Ammon's horn (tissue), 1 donor: ENCODE results near the gene CPN1.
"Not testable (repeated sequence)": the region's sequence is repeated elsewhere in the genome, so short reads cannot be mapped to it uniquely, and the experiment has no call there.

Experiments
- DNase-seq: peaks from one replicate; pipeline ENCODE4 v3.0.0-alpha.2; 2016; ENCODE audit warnings: low spot score

The CPN1 gene

GRCh38 chr10:100081075-100082001, at the start of gene CPN1:
CPN1 (minus strand) TSS chr10:100081869; CDS start chr10:100081625, 244 bp downstream.
- no peak for DNase-seq

GRCh38 chr10:100130831-100131230, 49.2 kb upstream of the CPN1 start:
- no peak for DNase-seq

- no peak for DNase-seq
Observed at GRCh38 chr10:100129424-100129823, 47.8 kb upstream of the CPN1 start.

- DNase-seq = no peak
Observed at GRCh38 chr10:100128951-100129350, 47.3 kb upstream of the CPN1 start.

GRCh38 chr10:100125335-100125734, 43.7 kb upstream of the CPN1 start:
- DNase-seq = not testable (repeated sequence)

GRCh38 chr10:100124097-100124496, 42.4 kb upstream of the CPN1 start:
- no peak for DNase-seq

- no peak for DNase-seq
Observed at GRCh38 chr10:100122780-100123179, 41.1 kb upstream of the CPN1 start.

- DNase-seq = no peak
Observed at GRCh38 chr10:100120550-100120949, 38.9 kb upstream of the CPN1 start.

GRCh38 chr10:100119726-100120125, 38.1 kb upstream of the CPN1 start:
- no peak for DNase-seq

- no peak for DNase-seq
Observed at GRCh38 chr10:100114976-100115770, 33.5 kb upstream of the CPN1 start.

GRCh38 chr10:100114460-100114859, 32.8 kb upstream of the CPN1 start:
- DNase-seq = no peak

- no peak for DNase-seq
Observed at GRCh38 chr10:100109670-100110069, 28.0 kb upstream of the CPN1 start.

GRCh38 chr10:100106865-100107264, 25.2 kb upstream of the CPN1 start:
- DNase-seq = no peak

- DNase-seq = no peak
Observed at GRCh38 chr10:100104300-100104699, 22.6 kb upstream of the CPN1 start.

GRCh38 chr10:100103581-100103980, 21.9 kb upstream of the CPN1 start:
- no peak for DNase-seq

- DNase-seq = no peak
Observed at GRCh38 chr10:100101192-100102076, 19.8 kb upstream of the CPN1 start.

GRCh38 chr10:100100651-100101184, 19.0 kb upstream of the CPN1 start:
- no peak for DNase-seq

- DNase-seq = no peak
Observed at GRCh38 chr10:100089241-100089640, 7.6 kb upstream of the CPN1 start.

GRCh38 chr10:100086708-100087107, 5.0 kb upstream of the CPN1 start:
- not testable (repeated sequence) for DNase-seq

- DNase-seq = no peak
Observed at GRCh38 chr10:100085596-100085995, 3.9 kb upstream of the CPN1 start.

- no peak for DNase-seq
Observed at GRCh38 chr10:100083623-100084022, 2.0 kb upstream of the CPN1 start.

- not testable (repeated sequence) for DNase-seq
Observed at GRCh38 chr10:100082276-100082675, 607 bp upstream of the CPN1 start.
